Smooth muscle cell (in vitro differentiated cells): ENCODE measurements around the gene NLRP13. TPM values are rescaled to one million over a fixed set of nuclear protein-coding genes. Genes with fewer than 3 reads are reported as not detected.

Experiments
- DNase-seq: peaks from one replicate; lab custom pipeline; 2025; ENCODE audit not compliant: unreplicated experiment; lab: John Stamatoyannopoulos, UW
- H2AFZ ChIP-seq: fragments of 200-600 bp; sonication (generic); 2 replicates; pipeline ENCODE4 v1.6.0; 2016; ENCODE audit warnings: antibody characterized with exemption, low read depth, mild to moderate bottlenecking
- H3F3A ChIP-seq: fragments of 200-600 bp; sonication (generic); 2 replicates; pipeline ENCODE4 v1.6.0; 2017; ENCODE audit warnings: antibody characterized with exemption, low read depth
- H3K27ac ChIP-seq: fragments of 200-600 bp; sonication (generic); 2 replicates; pipeline ENCODE4 v1.5.1; 2016; ENCODE audit warnings: low read depth, mild to moderate bottlenecking
- H3K27me3 ChIP-seq: fragments of 200-600 bp; sonication (generic); 2 replicates; pipeline ENCODE4 v1.6.1; 2016; ENCODE audit warnings: low read depth, mild to moderate bottlenecking
- H3K36me3 ChIP-seq: fragments of 200-600 bp; sonication (generic); 2 replicates; pipeline ENCODE4 v1.5.1; 2016; ENCODE audit warnings: low read depth
- H3K4me1 ChIP-seq: fragments of 200-600 bp; sonication (generic); 2 replicates; pipeline ENCODE4 v1.5.1; 2016; ENCODE audit warnings: low read depth
- H3K4me2 ChIP-seq: fragments of 200-600 bp; sonication (generic); 2 replicates; pipeline ENCODE4 v1.6.0; 2016; ENCODE audit warnings: mild to moderate bottlenecking
- H3K4me3 ChIP-seq: fragments of 200-600 bp; sonication (generic); 2 replicates; pipeline ENCODE4 v1.5.1; 2016; ENCODE audit warnings: mild to moderate bottlenecking
- H3K79me2 ChIP-seq: fragments of 200-600 bp; sonication (generic); 2 replicates; pipeline ENCODE4 v1.6.0; 2016; ENCODE audit warnings: low read depth, mild to moderate bottlenecking
- H3K9ac ChIP-seq: fragments of 200-600 bp; sonication (generic); 2 replicates; pipeline ENCODE4 v1.6.0; 2016; ENCODE audit warnings: low read depth
- H3K9me3 ChIP-seq: fragments of 200-600 bp; sonication (generic); replicated peaks from 2 replicates; pipeline ENCODE4 v1.5.1; 2016; ENCODE audit warnings: low read depth
- H4K20me1 ChIP-seq: fragments of 200-600 bp; sonication (generic); 2 replicates; pipeline ENCODE4 v1.6.0; 2016; ENCODE audit warnings: low read depth
- WGBS: methylation state at CpG from one replicate; pipeline ENCODE4 v1.1.7; 2016; ENCODE audit warnings: low lambda C conversion rate; 5-methylcytosine and 5-hydroxymethylcytosine counted together
- polyA plus RNA-seq: library from polyadenylated mRNA; unstranded; fragments of >200 nt; fragmentation: Nextera tagmentation; extraction: Ambion mirVana; gene quantifications from 2 replicates; pipeline ENCODE4 v1.2.1, GENCODE V29; 2016
- total RNA-seq: library from RNA; depleted of rRNA; stranded (reverse); fragments of >200 nt; gene quantifications from 2 replicates; pipeline ENCODE4 v1.2.3, GENCODE V29; 2014
- TF ChIP-seq, protein P1 (sequence below): fragments of 200-600 bp; sonication (generic); IDR thresholded peaks from 2 replicates; pipeline ENCODE4 v1.5.1; 2017; ENCODE audit warnings: borderline replicate concordance, mild to moderate bottlenecking, antibody characterized with exemption; ENCODE audit not compliant: insufficient read depth, poor library complexity, severe bottlenecking

NLRP13 gene
- total and polyA plus RNA-seq, 2 experiments from 2014 or later = not detected

DNA sequence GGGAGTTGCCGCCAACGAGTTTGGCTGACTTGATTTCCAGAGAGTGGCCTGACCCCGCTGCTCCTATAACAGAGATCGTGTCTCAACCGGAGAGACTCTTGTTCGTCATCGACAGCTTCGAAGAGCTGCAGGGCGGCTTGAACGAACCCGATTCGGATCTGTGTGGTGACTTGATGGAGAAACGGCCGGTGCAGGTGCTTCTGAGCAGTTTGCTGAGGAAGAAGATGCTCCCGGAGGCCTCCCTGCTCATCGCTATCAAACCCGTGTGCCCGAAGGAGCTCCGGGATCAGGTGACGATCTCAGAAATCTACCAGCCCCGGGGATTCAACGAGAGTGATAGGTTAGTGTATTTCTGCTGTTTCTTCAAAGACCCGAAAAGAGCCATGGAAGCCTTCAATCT, 74.2 kb downstream of the NLRP13 start:
- DNase-seq = no peak
- Histone ChIP-seq H3F3A (no peaks in the 10 kb centered on the region), H3K4me1 (no peaks in the 10 kb centered on the region), H2AFZ (no peak overlapping the region), H3K9me3 (peaks cover 12% of the 10 kb centered on the region), H4K20me1 (no peaks in the 10 kb centered on the region), H3K4me2 (no peak overlapping the region), H3K27me3 (no peaks in the 10 kb centered on the region), H3K9ac (no peak overlapping the region), H3K79me2 (no peaks in the 10 kb centered on the region), H3K36me3 (no peaks in the 10 kb centered on the region), H3K27ac (no peak overlapping the region), H3K4me3 (no peak overlapping the region)
- TF ChIP-seq, protein P1, sequence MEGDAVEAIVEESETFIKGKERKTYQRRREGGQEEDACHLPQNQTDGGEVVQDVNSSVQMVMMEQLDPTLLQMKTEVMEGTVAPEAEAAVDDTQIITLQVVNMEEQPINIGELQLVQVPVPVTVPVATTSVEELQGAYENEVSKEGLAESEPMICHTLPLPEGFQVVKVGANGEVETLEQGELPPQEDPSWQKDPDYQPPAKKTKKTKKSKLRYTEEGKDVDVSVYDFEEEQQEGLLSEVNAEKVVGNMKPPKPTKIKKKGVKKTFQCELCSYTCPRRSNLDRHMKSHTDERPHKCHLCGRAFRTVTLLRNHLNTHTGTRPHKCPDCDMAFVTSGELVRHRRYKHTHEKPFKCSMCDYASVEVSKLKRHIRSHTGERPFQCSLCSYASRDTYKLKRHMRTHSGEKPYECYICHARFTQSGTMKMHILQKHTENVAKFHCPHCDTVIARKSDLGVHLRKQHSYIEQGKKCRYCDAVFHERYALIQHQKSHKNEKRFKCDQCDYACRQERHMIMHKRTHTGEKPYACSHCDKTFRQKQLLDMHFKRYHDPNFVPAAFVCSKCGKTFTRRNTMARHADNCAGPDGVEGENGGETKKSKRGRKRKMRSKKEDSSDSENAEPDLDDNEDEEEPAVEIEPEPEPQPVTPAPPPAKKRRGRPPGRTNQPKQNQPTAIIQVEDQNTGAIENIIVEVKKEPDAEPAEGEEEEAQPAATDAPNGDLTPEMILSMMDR = no peak
- 81% methylated on average over 23 of the region's 23 CpGs for WGBS

DNA sequence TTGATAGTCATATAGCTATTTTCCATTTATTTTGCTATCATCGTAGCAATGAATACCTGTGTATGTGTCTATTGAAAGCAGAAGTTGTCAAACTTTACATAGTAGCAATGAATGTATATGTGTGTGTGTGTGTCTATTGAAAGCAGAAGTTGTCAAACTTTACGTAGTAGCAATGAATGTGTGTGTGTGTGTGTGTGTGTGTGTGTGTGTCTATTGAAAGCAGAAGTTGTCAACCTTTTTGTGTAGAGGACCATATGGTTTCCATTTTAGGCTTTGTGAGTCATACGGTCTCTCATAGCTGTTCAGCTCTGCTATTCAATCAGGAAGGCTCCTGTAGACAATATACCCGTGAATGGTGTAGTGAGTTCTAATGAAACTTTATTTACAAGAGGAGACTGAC, 75.0 kb downstream of the NLRP13 start:
- WGBS = 77% methylated on average over 4 of the region's 4 CpGs
- no peaks in the 10 kb centered on the region for H3K79me2 ChIP-seq
- H3K4me3 ChIP-seq = no peak overlapping the region
- DNase-seq = no peak
- no peak overlapping the region for H3K27ac ChIP-seq
- H3F3A ChIP-seq = no peaks in the 10 kb centered on the region
- H4K20me1 ChIP-seq = no peaks in the 10 kb centered on the region
- H3K9ac ChIP-seq = no peak overlapping the region
- H3K4me2 ChIP-seq = no peak overlapping the region
- no peaks in the 10 kb centered on the region for H3K36me3 ChIP-seq
- no peaks in the 10 kb centered on the region for H3K4me1 ChIP-seq
- TF ChIP-seq, protein P1 = no peak
- H3K27me3 ChIP-seq = no peaks in the 10 kb centered on the region
- no peak overlapping the region for H2AFZ ChIP-seq
- H3K9me3 ChIP-seq = peaks cover 16% of the 10 kb centered on the region

DNA sequence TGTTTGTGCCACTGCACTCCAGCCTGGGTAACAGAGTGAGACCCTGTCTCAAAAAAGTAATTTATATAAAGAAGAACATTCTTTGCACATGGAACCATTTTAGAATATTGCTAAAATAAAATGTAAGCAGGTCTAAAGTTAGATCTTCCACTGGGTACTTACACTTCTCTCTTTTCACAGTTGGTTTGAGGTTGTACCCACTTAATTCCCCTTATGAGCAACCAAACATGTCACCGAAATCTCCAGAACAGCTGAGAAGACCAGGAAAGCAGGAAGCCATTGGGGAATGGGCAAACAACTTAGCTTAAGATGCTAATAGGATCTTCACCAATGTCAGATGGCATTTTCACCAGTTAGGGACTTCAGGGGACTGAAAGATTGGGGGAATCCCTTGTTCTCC, 77.0 kb downstream of the NLRP13 start:
- no peak overlapping the region for H3K4me3 ChIP-seq
- H2AFZ ChIP-seq = no peak overlapping the region
- no peaks in the 10 kb centered on the region for H4K20me1 ChIP-seq
- no peak overlapping the region for H3K27ac ChIP-seq
- H3K4me1 ChIP-seq = no peaks in the 10 kb centered on the region
- no peaks in the 10 kb centered on the region for H3K27me3 ChIP-seq
- H3F3A ChIP-seq = no peaks in the 10 kb centered on the region
- 80% methylated on average over 1 of the region's 1 CpG for WGBS
- TF ChIP-seq, protein P1 = no peak
- H3K79me2 ChIP-seq = no peaks in the 10 kb centered on the region
- no peak overlapping the region for H3K4me2 ChIP-seq
- no peak overlapping the region for H3K9ac ChIP-seq
- no peak for DNase-seq
- H3K9me3 ChIP-seq = peaks cover 16% of the 10 kb centered on the region
- H3K36me3 ChIP-seq = no peaks in the 10 kb centered on the region

Other genes with a start within 250 kb of the NLRP13 start
- gene NLRP9, start 193.9 kb downstream of the NLRP13 start, total RNA-seq = not detected in 2 replicates
- gene NLRP9, start 193.9 kb downstream of the NLRP13 start, polyA plus RNA-seq = 0.07 TPM in 1 of 2 replicates, not detected in the other
- not detected in 2 replicates for gene RFPL4A, start 173.2 kb downstream of the NLRP13 start, total RNA-seq
- gene RFPL4A, start 173.2 kb downstream of the NLRP13 start, polyA plus RNA-seq = not detected in 2 replicates
- not detected in 2 replicates for gene RFPL4AL1, start 163.2 kb downstream of the NLRP13 start, total RNA-seq
- gene RFPL4AL1, start 163.2 kb downstream of the NLRP13 start, polyA plus RNA-seq = not detected in 2 replicates
- gene NLRP11, start 100.3 kb downstream of the NLRP13 start, total RNA-seq = not detected in 2 replicates
- not detected in 2 replicates for gene NLRP11, start 100.3 kb downstream of the NLRP13 start, polyA plus RNA-seq
- gene NLRP4, start 95.8 kb downstream of the NLRP13 start, total RNA-seq = not detected in 2 replicates
- gene NLRP4, start 95.8 kb downstream of the NLRP13 start, polyA plus RNA-seq = not detected in 2 replicates
- not detected in 2 replicates for gene NLRP8, start 15.5 kb upstream of the NLRP13 start, total RNA-seq
- gene NLRP8, start 15.5 kb upstream of the NLRP13 start, polyA plus RNA-seq = not detected in 2 replicates
- not detected in 2 replicates for gene NLRP5, start 54.4 kb upstream of the NLRP13 start, total RNA-seq
- not detected in 2 replicates for gene NLRP5, start 54.4 kb upstream of the NLRP13 start, polyA plus RNA-seq
- 7.4 and 10.0 TPM in 2 replicates for gene ZNF787, start 189.0 kb upstream of the NLRP13 start, total RNA-seq
- gene ZNF787, start 189.0 kb upstream of the NLRP13 start, polyA plus RNA-seq = 20.3 and 22.8 TPM in 2 replicates
- 10.8 and 20.0 TPM in 2 replicates for gene ZNF444, start 209.0 kb upstream of the NLRP13 start, total RNA-seq
- gene ZNF444, start 209.0 kb upstream of the NLRP13 start, polyA plus RNA-seq = 40.6 and 55.5 TPM in 2 replicates
- not detected in 2 replicates for gene GALP, start 243.7 kb upstream of the NLRP13 start, total RNA-seq
- not detected in 2 replicates for gene GALP, start 243.7 kb upstream of the NLRP13 start, polyA plus RNA-seq